ENCODE data around the gene ENPP6.

The ENPP6 gene

DNA sequence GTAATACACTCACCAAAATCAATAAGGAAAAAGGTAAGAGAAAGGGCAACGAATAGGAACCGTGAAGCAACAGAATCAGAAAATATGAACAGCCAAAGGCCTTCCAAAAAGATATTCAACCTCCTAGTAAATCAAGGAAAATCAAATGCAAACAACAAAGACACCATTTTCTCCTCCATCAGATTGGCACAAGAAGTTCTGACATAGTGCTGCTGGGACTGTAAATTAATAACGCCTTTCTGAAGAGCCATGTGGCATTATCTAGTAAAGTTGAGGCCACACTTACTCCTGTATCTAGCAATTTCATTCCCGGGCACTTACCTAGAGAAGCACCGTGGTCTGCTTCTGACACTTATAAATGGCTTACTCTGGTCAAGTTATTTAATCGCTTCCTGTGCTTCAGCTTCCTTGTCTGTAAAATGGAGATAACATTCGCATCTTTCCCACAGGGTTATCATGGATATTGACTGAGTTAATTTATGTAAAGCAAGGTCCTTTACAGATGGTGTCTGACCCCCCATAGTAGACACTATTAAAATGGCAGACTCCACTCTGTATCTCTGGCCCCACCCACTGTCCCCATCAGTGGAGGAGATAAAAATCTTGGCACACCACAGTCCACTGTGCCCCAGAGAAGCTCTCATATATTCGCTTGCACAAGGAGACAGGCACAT, 20.5 kb upstream of the ENPP6 start:
- H3K4me3 ChIP-seq: no peak overlapping the region
- no peaks in the 10 kb centered on the region for H3K36me3 ChIP-seq
- H3K4me1 ChIP-seq: no peaks in the 10 kb centered on the region
- no peak overlapping the region for H3K9ac ChIP-seq
- H3K27me3 ChIP-seq: no peaks in the 10 kb centered on the region
- H3K9me3 ChIP-seq: no peaks in the 10 kb centered on the region
- no peak for TF ChIP-seq Cebpa-rat (IDR thresholded peaks at IDR 0.05)
- H3K4me2 ChIP-seq: no peak overlapping the region
- H3K27ac ChIP-seq: no peak overlapping the region
- H4K20me1 ChIP-seq: no peaks in the 10 kb centered on the region

GRCh38 chr4:184237612-184238011, 19.9 kb upstream of the ENPP6 start:
- no peaks in the 10 kb centered on the region for H4K20me1 ChIP-seq
- no peak for TF ChIP-seq Cebpa-rat (IDR thresholded peaks at IDR 0.05)
- no peaks in the 10 kb centered on the region for H3K9me3 ChIP-seq
- no peaks in the 10 kb centered on the region for H3K4me1 ChIP-seq
- no peak overlapping the region for H3K9ac ChIP-seq
- H3K36me3 ChIP-seq: no peaks in the 10 kb centered on the region
- no peak overlapping the region for H3K4me3 ChIP-seq
- H3K27ac ChIP-seq: no peak overlapping the region
- no peaks in the 10 kb centered on the region for H3K27me3 ChIP-seq
- H3K4me2 ChIP-seq: no peak overlapping the region

DNA sequence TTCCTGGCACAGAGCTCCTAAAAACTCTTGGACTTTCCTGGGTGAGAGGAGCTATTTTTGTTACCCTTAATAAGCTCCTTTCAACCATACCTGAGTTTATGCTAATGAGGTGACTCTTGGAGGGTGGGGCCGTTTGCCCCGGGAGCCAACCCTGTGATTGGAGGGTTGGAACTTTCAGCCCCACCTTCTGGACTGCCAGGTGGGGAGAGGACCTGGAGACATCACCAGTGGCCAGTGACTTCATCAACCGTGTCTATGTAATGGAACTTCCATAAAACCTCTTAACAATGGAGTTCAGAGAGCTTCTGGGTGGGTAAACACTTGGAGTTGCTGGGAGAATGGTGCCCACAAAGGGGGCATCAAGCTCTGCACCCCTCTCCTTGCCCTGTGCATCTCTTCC, 17.9 kb upstream of the ENPP6 start:
- H3K4me3 ChIP-seq: no peak overlapping the region
- peaks cover 4% of the 10 kb centered on the region for H3K4me1 ChIP-seq
- H3K4me2 ChIP-seq: no peak overlapping the region
- no peak for TF ChIP-seq Cebpa-rat (IDR thresholded peaks at IDR 0.05)
- H3K27ac ChIP-seq: no peak overlapping the region
- no peaks in the 10 kb centered on the region for H3K9me3 ChIP-seq
- H4K20me1 ChIP-seq: no peaks in the 10 kb centered on the region
- no peaks in the 10 kb centered on the region for H3K27me3 ChIP-seq
- H3K36me3 ChIP-seq: no peaks in the 10 kb centered on the region
- no peak overlapping the region for H3K9ac ChIP-seq

GRCh38 chr4:184234155-184234554, 16.5 kb upstream of the ENPP6 start:
- H3K9me3 ChIP-seq: no peaks in the 10 kb centered on the region
- peaks cover 17% of the 10 kb centered on the region for H3K4me1 ChIP-seq
- no peak overlapping the region for H3K27ac ChIP-seq
- no peak overlapping the region for H3K4me3 ChIP-seq
- no peak for TF ChIP-seq Cebpa-rat (IDR thresholded peaks at IDR 0.05)
- no peaks in the 10 kb centered on the region for H3K27me3 ChIP-seq
- no peaks in the 10 kb centered on the region for H4K20me1 ChIP-seq
- no peak overlapping the region for H3K9ac ChIP-seq
- H3K36me3 ChIP-seq: no peaks in the 10 kb centered on the region
- no peak overlapping the region for H3K4me2 ChIP-seq

- H3K4me3 ChIP-seq: no peak overlapping the region
- no peaks in the 10 kb centered on the region for H4K20me1 ChIP-seq
- no peak overlapping the region for H3K9ac ChIP-seq
- H3K36me3 ChIP-seq: no peaks in the 10 kb centered on the region
- no peak for TF ChIP-seq Cebpa-rat (IDR thresholded peaks at IDR 0.05)
- H3K27me3 ChIP-seq: no peaks in the 10 kb centered on the region
- H3K4me2 ChIP-seq: no peak overlapping the region
- peaks cover 29% of the 10 kb centered on the region for H3K4me1 ChIP-seq
- no peak overlapping the region for H3K27ac ChIP-seq
- no peaks in the 10 kb centered on the region for H3K9me3 ChIP-seq
These were observed 15.3 kb upstream of the ENPP6 start for GRCh38 chr4:184232975-184233374.

DNA sequence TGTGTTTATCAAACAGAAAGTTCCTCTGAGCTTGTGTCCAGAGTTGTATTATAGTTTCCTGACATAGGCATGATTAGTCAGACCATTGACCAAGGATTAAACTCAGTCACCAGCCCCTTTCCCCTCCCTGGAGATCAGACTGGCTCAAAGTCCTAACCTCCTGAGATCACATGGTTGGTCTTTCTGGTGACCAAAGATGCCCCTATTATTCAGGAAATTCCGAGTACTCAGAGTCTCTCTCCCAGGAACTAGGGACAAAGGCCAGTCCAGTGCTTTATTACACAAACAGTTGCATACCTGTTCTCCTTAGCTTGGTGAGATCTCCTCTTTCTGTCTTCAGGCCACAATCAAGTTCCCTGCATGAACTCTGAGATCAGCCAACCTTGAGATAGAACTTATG, 14.5 kb upstream of the ENPP6 start:
- no peak overlapping the region for H3K4me2 ChIP-seq
- H3K27me3 ChIP-seq: no peaks in the 10 kb centered on the region
- no peaks in the 10 kb centered on the region for H3K9me3 ChIP-seq
- no peak overlapping the region for H3K9ac ChIP-seq
- H3K4me1 ChIP-seq: peaks cover 34% of the 10 kb centered on the region
- no peak overlapping the region for H3K27ac ChIP-seq
- H4K20me1 ChIP-seq: no peaks in the 10 kb centered on the region
- TF ChIP-seq Cebpa-rat (IDR thresholded peaks at IDR 0.05): no peak
- no peak overlapping the region for H3K4me3 ChIP-seq
- no peaks in the 10 kb centered on the region for H3K36me3 ChIP-seq

GRCh38 chr4:184231573-184231972, 13.9 kb upstream of the ENPP6 start:
- no peak overlapping the region for H3K4me2 ChIP-seq
- no peaks in the 10 kb centered on the region for H3K36me3 ChIP-seq
- no peak for TF ChIP-seq Cebpa-rat (IDR thresholded peaks at IDR 0.05)
- H4K20me1 ChIP-seq: no peaks in the 10 kb centered on the region
- no peak overlapping the region for H3K27ac ChIP-seq
- no peaks in the 10 kb centered on the region for H3K27me3 ChIP-seq
- H3K9ac ChIP-seq: no peak overlapping the region
- H3K9me3 ChIP-seq: no peaks in the 10 kb centered on the region
- H3K4me1 ChIP-seq: peaks cover 34% of the 10 kb centered on the region
- no peak overlapping the region for H3K4me3 ChIP-seq

DNA sequence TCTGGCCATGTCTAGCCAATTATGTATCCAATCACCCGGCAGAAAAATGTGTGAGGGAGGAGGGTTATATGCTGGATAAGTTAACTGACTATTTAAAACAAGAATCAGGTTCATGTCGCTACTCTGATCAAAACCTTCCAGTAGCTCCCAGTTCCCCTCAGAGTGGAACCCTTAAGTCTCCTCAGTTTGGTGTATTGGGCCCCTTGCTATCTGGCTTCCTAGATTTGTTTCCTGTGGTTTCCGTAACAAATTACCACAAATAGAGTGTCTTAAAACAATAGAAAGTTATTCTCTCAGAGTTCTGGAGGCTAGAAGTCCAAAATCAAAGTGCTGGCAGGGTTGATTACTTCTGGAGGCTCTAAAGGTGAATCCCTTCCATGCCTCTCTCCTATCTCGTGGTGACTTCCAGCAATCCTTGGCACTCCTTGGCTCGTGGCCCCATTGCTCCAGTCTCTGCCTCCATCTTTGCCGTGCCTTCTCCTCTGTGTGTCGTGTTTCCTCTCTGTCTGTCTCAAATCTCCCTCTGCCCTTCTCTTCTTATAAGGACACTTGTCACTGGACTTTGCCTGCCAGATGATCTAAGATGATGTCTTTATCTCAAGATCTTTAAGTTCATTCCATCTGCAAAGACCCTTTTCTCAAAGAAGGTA, 10.5 kb upstream of the ENPP6 start:
- no peaks in the 10 kb centered on the region for H3K36me3 ChIP-seq
- H4K20me1 ChIP-seq: no peaks in the 10 kb centered on the region
- H3K27ac ChIP-seq: no peak overlapping the region
- no peak for TF ChIP-seq Cebpa-rat (IDR thresholded peaks at IDR 0.05)
- no peaks in the 10 kb centered on the region for H3K9me3 ChIP-seq
- no peaks in the 10 kb centered on the region for H3K27me3 ChIP-seq
- peak overlapping the region; percentile 82 for H3K4me2 ChIP-seq
- no peak overlapping the region for H3K9ac ChIP-seq
- H3K4me3 ChIP-seq: no peak overlapping the region
- H3K4me1 ChIP-seq: peaks cover 34% of the 10 kb centered on the region

GRCh38 chr4:184216515-184216914, 1.2 kb downstream of the ENPP6 start:
- Histone ChIP-seq H3K9me3 (no peaks in the 10 kb centered on the region), H3K4me3 (no peak overlapping the region), H3K27ac (no peak overlapping the region), H3K4me2 (no peak overlapping the region), H3K9ac (no peak overlapping the region), H3K4me1 (no peaks in the 10 kb centered on the region), H4K20me1 (no peaks in the 10 kb centered on the region), H3K27me3 (no peaks in the 10 kb centered on the region), H3K36me3 (no peaks in the 10 kb centered on the region)
- no peak for TF ChIP-seq Cebpa-rat (IDR thresholded peaks at IDR 0.05)

DNA sequence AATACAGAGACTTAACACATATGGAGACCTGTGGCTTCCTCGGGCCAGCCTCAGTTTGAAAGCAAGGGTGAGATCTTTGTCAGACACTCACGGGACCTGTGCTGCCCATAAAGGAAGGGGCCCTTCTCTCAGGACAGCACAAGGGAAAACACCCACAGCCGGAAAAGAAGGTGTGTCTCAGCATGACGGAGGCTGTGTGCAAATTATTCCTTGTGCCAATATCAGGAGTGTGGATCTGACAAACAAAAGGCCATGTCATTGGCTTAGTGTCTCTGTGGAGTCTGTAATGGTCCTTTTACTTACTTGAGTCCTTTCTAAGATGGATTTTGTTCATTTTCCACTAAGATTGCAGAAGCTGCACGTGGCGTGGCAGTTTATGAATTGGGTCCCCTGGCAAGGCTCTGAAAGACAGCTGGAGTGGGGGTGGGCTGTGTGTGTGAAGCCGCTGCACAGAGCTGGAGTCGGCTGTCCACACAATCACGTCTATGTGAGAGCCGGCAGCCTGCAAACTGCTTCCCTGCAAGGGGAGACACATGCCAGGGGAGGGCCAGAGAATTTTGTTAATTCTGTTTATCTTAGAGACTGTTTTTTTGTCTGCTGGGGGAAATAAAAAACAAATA, 1.9 kb downstream of the ENPP6 start:
- Histone ChIP-seq H4K20me1 (no peaks in the 10 kb centered on the region), H3K4me2 (no peak overlapping the region), H3K4me1 (no peaks in the 10 kb centered on the region), H3K27ac (no peak overlapping the region), H3K4me3 (no peak overlapping the region), H3K9me3 (no peaks in the 10 kb centered on the region), H3K27me3 (no peaks in the 10 kb centered on the region), H3K9ac (no peak overlapping the region), H3K36me3 (no peaks in the 10 kb centered on the region)
- TF ChIP-seq Cebpa-rat (IDR thresholded peaks at IDR 0.05): no peak

Measured in BLaER1 (cell line).